GM21786 (cell line): Measurements from ENCODE around the gene NELFCD.

Source experiments
- ATAC-seq: cut with Tn5 transposase; IDR thresholded peaks from one replicate; pipeline ENCODE4 v1.9.1; 2021; ENCODE audit not compliant: unreplicated experiment

The NELFCD gene

DNA sequence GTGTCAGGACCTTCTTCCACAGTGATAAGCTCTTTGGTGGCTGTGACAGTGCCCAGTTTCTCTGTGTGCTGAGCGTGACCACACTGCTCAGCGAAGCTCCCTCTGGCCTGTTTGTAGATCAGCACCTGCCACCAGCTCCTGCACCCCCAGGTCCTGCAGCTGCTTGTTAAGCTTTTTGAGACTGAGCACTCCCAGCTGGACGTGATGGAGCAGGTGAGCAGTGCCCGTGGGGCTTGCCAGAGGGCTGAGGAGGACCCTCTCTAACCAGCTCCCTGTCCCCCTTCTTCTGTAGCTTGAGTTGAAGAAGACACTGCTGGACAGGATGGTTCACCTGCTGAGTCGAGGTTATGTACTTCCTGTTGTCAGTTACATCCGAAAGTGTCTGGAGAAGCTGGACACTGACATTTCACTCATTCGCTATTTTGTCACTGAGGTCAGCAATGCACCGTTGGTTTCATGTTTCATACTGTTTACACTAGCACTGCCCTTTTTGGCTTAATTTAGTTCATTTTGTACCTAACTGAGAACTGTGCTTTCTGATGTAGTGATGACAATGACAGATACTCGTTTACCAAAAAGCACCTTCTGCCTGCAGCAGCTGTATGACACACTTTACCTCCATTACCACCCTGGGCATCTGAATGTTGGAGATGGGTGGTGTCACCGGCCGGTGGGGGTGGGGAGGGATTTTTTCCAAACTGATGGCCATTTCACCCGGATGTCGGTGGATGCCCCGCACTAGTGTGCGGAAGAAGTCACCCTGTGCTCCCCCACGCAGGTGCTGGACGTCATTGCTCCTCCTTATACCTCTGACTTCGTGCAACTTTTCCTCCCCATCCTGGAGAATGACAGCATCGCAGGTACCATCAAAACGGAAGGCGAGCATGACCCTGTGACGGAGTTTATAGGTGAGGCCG, 12.5 kb downstream of the NELFCD start:
- no peak for ATAC-seq

GRCh38 chr20:58994390-58995159, 13.5 kb downstream of the NELFCD start:
- ATAC-seq, result no peak

DNA sequence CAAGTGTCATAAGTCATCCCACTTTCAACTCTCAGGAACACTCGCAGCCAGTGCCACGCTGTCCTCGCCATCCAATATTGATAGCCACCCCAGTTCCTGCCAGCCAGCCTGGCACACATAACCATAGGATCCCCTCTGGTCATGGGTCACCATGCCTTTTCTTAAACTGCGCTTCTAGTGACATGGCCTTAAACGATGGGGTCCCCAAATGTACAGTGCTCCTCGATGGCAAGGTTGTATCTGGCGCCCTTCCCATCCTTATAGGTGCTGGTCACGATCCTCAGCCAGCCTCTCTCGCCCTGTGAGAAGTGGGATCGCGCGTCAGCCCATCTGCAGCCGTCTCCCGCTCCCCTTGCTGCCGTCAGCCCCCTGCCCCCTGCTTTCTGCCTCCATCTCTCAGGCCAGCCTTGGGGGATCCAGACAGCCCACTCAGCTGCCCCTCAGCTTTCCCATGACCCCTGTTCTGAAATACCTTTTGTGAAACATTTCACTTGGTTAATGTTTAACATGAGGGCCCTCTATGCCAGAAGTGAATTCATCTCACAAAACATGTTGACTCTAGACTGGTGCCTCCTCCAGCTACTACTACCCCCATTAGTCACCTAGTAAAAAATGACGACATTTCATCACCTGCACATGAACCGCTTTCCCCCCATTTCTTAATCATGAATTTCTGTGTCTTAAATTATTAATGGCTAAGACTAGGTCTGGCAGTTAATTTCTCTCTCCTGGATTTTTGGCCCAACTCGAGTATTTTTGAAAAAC, 14.6 kb downstream of the NELFCD start:
- ATAC-seq, result no peak

DNA sequence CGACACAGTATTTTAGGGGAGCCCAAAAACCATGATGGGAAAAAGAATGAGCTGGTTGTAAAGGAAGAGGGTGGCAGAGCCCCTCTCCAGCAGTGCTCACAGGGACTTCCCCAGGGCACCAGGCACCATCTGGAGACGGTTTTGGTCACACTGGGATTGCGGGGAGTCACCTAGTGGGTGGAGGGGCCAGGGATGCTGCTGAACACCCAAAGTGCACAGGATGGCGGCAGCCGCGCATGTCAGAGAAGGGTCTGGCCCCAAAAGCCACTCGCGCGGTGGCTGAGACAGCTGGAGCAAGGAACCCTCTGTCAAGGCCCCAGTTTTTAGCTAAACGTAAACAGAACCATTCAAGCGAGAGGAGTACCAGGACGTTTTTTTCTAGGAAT, 15.2 kb downstream of the NELFCD start:
- no peak for ATAC-seq

DNA sequence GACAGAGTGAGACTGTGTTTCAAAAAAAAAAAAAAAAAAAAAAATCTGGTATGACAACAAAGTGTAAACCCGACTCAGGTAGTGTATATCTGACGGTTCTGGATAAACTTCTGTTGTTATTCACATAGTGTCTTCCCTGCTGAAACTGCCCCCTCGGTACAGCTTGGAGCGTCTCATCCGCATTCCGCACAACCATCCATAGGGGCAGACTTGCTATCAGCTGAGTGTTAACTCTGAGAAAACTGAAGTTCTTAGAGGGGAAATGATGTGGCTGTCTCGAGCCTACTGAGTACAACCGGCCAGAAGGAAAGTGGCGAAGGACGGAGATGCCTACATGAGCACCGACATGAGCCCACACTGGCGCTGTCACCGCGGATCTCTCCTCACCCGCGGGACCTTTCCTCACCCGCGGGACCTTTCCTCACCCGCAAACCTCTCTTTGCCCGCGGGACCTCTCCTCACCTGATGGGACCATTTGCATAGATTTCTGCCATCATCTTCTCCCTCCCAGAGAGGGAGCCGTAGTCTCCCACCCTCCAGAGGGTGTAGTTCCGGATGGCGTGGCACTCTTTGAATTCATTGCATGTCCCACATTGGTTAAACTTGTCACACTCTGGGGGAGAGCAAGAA, 16.2 kb downstream of the NELFCD start:
- no peak for ATAC-seq

DNA sequence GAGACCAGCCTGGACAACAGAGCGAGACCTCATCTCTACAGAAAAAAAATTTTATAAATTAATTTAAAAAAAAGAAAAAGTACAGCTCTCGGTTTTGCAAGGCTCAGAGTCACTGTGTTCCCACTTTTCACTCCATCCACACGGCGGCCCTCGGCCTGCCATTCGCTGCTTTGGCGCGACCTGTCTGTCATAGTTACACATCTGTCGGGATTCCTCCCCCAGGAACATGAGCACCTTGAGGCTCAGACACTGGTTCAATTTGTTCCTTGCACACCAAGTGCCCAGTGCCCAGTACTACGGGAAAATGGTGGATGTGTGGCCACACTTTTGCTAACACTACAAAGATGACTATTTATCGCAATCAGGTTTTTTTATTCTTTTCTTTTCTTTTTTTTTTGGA, 17.6 kb downstream of the NELFCD start:
- no peak for ATAC-seq

- no peak for ATAC-seq
Measured at GRCh38 chr20:59000326-59000725, 19.3 kb downstream of the NELFCD start.

DNA sequence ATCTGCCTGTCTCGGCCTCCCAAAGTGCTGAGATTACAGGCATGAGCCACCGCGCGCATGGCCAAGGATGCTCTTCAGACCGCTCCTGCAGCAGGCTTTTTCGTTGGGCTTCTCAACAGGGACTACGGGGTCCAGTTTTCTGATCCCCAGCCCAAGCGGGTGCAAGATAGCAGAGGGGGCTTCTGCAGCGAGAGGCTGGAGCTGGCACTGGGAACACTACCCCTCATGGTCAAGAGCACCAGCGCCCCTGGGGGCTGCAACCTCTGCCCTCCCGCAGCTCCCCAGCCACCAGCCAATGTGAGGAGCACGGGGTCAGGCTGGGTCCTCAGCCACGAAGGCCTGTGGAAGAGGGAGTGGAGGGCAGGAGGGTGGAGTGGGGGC, 20.0 kb downstream of the NELFCD start:
- ATAC-seq, result no peak

GRCh38 chr20:59001449-59002171, 20.6 kb downstream of the NELFCD start:
- ATAC-seq, result no peak

DNA sequence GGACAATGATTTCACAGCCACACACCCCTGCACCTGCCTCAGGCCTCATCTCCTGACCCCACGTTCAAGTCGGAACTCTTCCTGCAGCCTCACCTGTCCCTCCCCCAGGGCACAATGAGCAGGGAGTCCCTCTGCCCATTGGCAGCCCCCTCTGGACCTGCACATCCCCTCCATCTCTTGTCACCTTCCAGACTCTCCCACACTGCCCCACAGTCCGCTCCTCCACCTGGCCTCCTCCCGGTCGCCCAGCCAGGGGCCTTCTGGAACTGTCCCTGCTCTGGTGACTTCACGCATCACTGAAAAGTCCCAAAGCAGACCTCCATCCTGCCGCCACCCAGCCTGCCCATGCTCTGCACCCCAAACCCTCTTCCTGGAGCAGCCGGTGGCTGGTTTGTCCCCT, 21.3 kb downstream of the NELFCD start:
- no peak for ATAC-seq

GRCh38 chr20:59002874-59003399, 21.9 kb downstream of the NELFCD start:
- ATAC-seq, result no peak

- no peak for ATAC-seq
Measured at GRCh38 chr20:59003836-59004492, 22.9 kb downstream of the NELFCD start.

DNA sequence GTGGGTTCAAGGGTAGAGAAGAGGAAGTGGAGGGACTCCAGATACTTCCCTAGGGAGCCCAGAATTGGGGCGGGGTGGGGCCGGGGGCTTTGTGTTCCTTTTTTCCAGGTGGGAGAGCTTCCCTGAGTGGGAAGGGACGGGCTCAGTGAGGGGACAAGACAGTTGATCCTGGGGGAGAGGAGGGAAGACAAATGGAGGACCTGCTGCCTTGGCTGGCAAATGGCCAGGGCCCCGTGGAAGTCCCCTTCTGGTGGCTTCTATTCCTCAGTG, 23.4 kb downstream of the NELFCD start:
- ATAC-seq, result no peak

GRCh38 chr20:59004763-59005522, 23.9 kb downstream of the NELFCD start:
- ATAC-seq, result peak; percentile 60

GRCh38 chr20:59005523-59006166, 24.6 kb downstream of the NELFCD start:
- no peak for ATAC-seq

GRCh38 chr20:59006167-59006863, 25.3 kb downstream of the NELFCD start:
- no peak for ATAC-seq

DNA sequence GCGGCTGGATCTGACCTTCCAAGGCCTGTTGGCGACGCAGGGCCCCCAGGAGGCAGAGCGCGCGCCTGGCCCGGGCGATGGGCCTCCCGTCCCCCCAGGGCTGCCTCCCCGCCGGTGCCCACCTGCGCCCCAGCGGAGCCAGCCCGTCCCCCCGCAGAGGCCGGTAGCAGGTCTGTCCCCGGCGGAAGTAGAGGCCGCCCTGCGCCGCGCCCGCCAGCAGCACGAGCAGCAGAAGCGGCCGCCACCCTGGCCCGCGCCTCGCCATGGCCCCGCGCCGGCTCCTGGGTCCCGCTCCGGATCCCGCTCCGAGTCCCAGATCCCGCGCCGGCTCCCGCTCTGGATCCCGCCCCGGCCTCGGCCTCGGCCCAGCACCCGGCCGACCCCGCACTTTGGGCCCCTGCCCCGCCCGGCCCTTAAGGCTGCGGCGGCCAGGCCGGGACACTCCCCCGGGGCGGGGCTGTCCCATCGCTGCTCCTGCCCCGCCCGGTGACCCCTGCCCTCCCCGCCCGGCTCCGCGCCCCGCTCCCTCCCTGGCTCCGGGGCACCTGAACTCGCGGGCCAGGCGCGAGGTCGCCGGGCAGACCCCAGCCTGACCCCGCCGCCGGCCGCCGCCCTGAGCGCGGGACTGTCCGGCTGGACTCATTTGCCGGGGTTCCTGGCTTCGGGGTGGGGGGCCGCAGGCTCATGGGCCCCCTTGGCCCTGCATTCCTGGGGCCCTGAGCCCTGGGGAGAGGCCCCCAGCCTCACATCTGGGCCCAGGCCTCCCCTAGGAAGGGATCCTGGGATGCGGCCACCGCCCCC, 26.0 kb downstream of the NELFCD start, which contains the start of gene CTSZ:
TSS of gene CTSZ (minus strand) at position 391 of the 801 bp plus-strand sequence. CDS start at position 265, 126 bp downstream.
- no peak for ATAC-seq
